Stimulated activated CD8-positive, alpha-beta memory T cell treated with anti-CD3 and anti-CD28 coated beads, Interleukin-4, amount 100 ng/mL, for 4 hours (primary cell): ENCODE results near the gene ST3GAL2.
"Not testable (repeated sequence)": the region's sequence is repeated elsewhere in the genome, so short reads cannot be mapped to it uniquely, and the experiment has no call there.

Experiments
- DNase-seq, 2 donors: peaks; one replicate each; pipeline ENCODE4 v3.0.0-alpha.2; 2020; ENCODE audit warnings: low read depth in 2 of 2, low spot score in 1 of 2

ST3GAL2 gene

GRCh38 chr16:70342016-70342415, 96.9 kb downstream of the ST3GAL2 start:
- no peak for DNase-seq

- DNase-seq: no peak
Measured at GRCh38 chr16:70341600-70341999, 97.3 kb downstream of the ST3GAL2 start.

GRCh38 chr16:70337814-70338213, 101.1 kb downstream of the ST3GAL2 start:
- no peak for DNase-seq

- not testable (repeated sequence) for DNase-seq
Measured at GRCh38 chr16:70332728-70333127, 106.2 kb downstream of the ST3GAL2 start.

- no peak for DNase-seq
Measured at GRCh38 chr16:70331588-70332358, 107.1 kb downstream of the ST3GAL2 start.

GRCh38 chr16:70331091-70331490, 107.8 kb downstream of the ST3GAL2 start:
- no peak for DNase-seq
